ENCODE data around the gene MEF2D. TPM values are rescaled to one million over a fixed set of nuclear protein-coding genes. Genes with fewer than 3 reads are reported as not detected.

MEF2D gene
- total RNA-seq, 1 experiment from 2014 or later: 33.5 TPM

DNA sequence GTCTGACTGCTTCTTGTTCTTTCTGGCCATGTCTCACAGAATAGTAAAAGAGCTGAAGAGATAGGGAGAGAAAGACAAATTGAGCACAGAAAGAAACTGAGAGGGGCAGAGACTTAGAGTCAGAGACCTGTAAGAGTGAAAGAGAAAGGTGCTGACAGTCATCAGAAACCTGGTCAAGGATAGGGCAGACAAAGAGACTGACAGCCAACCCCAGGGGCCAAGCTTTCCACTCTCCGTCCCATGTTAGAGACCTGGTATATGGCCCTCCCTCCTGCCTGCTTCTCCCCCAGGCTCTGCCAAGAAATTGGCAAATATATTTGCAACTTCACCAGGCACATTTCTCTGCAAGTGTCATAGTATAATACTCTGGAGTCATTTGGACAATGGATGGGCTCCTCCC lies 67.0 kb downstream of the MEF2D start:
- no peaks in the 10 kb centered on the region for H3K36me3 ChIP-seq (ENCODE audit: low read depth)
- peaks cover 74% of the 10 kb centered on the region for H3K27me3 ChIP-seq (ENCODE audit: insufficient read depth, low read depth)
- no peaks in the 10 kb centered on the region for H3K9me2 ChIP-seq (ENCODE audit: insufficient read depth)
- no peak for TF ChIP-seq EZH2 (IDR thresholded peaks at IDR 0.05; ENCODE audit: low read depth)
- TF ChIP-seq, protein P1, sequence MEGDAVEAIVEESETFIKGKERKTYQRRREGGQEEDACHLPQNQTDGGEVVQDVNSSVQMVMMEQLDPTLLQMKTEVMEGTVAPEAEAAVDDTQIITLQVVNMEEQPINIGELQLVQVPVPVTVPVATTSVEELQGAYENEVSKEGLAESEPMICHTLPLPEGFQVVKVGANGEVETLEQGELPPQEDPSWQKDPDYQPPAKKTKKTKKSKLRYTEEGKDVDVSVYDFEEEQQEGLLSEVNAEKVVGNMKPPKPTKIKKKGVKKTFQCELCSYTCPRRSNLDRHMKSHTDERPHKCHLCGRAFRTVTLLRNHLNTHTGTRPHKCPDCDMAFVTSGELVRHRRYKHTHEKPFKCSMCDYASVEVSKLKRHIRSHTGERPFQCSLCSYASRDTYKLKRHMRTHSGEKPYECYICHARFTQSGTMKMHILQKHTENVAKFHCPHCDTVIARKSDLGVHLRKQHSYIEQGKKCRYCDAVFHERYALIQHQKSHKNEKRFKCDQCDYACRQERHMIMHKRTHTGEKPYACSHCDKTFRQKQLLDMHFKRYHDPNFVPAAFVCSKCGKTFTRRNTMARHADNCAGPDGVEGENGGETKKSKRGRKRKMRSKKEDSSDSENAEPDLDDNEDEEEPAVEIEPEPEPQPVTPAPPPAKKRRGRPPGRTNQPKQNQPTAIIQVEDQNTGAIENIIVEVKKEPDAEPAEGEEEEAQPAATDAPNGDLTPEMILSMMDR (conservative IDR thresholded peaks at IDR 0.05): no peak
- H3K9me3 ChIP-seq (ENCODE audit: insufficient read depth, low read depth): no peaks in the 10 kb centered on the region
- no peak overlapping the region for H3K4me2 ChIP-seq
- BruUV-seq (replicated peaks): no TSS peak
- H3F3A ChIP-seq (ENCODE audit: insufficient read depth, low read depth): no peaks in the 10 kb centered on the region
- intact Hi-C loops (cut with micrococcal nuclease; ENCODE audit: unreplicated experiment): no loop called here
- POLR2A ChIA-PET (ENCODE audit: unreplicated experiment): interaction anchor here (0.5 kb wide), 1 partner anchor 67 kb away, joined by 11 read pairs; the partner anchor contains the start of gene MEF2D
- no peak overlapping the region for H2AFZ ChIP-seq
- H3K4me3 ChIP-seq: no peak overlapping the region
- no peak for DNase-seq
- H4K20me1 ChIP-seq (ENCODE audit: insufficient read depth): no peaks in the 10 kb centered on the region; the same call in 1 of the 2 replicates
- H3K79me2 ChIP-seq (ENCODE audit: low read depth): no peaks in the 10 kb centered on the region
- H3K4me1 ChIP-seq (replicated peaks; ENCODE audit: insufficient read depth): no peaks in the 10 kb centered on the region
- no peak overlapping the region for H3K27ac ChIP-seq
- CTCF ChIA-PET: no interaction called here

GRCh38 chr1:156433032-156433431 lies 67.5 kb downstream of the MEF2D start:
- no peak overlapping the region for H3K27ac ChIP-seq
- no peak overlapping the region for H3K4me3 ChIP-seq
- DNase-seq: no peak
- no peak overlapping the region for H2AFZ ChIP-seq
- intact Hi-C loops (cut with micrococcal nuclease; ENCODE audit: unreplicated experiment): no loop called here
- H3K4me2 ChIP-seq: no peak overlapping the region
- H3K4me1 ChIP-seq (replicated peaks; ENCODE audit: insufficient read depth): no peaks in the 10 kb centered on the region
- no peaks in the 10 kb centered on the region for H3K79me2 ChIP-seq (ENCODE audit: low read depth)
- no peak for TF ChIP-seq EZH2 (IDR thresholded peaks at IDR 0.05; ENCODE audit: low read depth)
- TF ChIP-seq, protein P1 (conservative IDR thresholded peaks at IDR 0.05): no peak
- H3K9me2 ChIP-seq (ENCODE audit: insufficient read depth): no peaks in the 10 kb centered on the region
- no TSS peak for BruUV-seq (replicated peaks)
- no peaks in the 10 kb centered on the region for H3K36me3 ChIP-seq (ENCODE audit: low read depth)
- ChIA-PET CTCF (no interaction called here), POLR2A (ENCODE audit: unreplicated experiment) (no interaction called here)
- H4K20me1 ChIP-seq (ENCODE audit: insufficient read depth): no peaks in the 10 kb centered on the region; the same call in 1 of the 2 replicates
- no peaks in the 10 kb centered on the region for H3F3A ChIP-seq (ENCODE audit: insufficient read depth, low read depth)
- peaks cover 75% of the 10 kb centered on the region for H3K27me3 ChIP-seq (ENCODE audit: insufficient read depth, low read depth)
- no peaks in the 10 kb centered on the region for H3K9me3 ChIP-seq (ENCODE audit: insufficient read depth, low read depth)

DNA sequence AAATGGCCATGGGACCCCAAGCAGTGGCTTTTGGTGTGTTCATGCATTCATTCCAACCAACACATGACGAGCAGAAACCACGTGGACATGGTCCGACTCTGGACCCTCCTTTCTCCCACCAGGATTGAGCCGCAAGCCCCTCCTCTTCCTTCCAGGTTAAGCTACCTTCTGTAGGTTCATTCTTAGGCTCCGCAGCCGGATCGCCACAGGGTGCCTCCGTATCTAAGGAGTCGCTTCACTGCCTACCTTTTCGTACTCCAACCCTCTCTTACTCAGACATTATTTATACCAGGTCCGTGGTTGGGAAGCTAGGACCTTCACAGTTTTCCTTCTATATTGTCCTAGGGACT lies 67.9 kb downstream of the MEF2D start:
- H3K9me2 ChIP-seq (ENCODE audit: insufficient read depth): no peaks in the 10 kb centered on the region
- no peaks in the 10 kb centered on the region for H3K36me3 ChIP-seq (ENCODE audit: low read depth)
- H4K20me1 ChIP-seq (ENCODE audit: insufficient read depth): no peaks in the 10 kb centered on the region; the same call in 1 of the 2 replicates
- BruUV-seq (replicated peaks): no TSS peak
- no peaks in the 10 kb centered on the region for H3K4me1 ChIP-seq (replicated peaks; ENCODE audit: insufficient read depth)
- no peak overlapping the region for H3K27ac ChIP-seq
- intact Hi-C loops (cut with micrococcal nuclease; ENCODE audit: unreplicated experiment): no loop called here
- H3K27me3 ChIP-seq (ENCODE audit: insufficient read depth, low read depth): peaks cover 79% of the 10 kb centered on the region
- ChIA-PET POLR2A (ENCODE audit: unreplicated experiment) (no interaction called here), CTCF (no interaction called here)
- no peaks in the 10 kb centered on the region for H3K9me3 ChIP-seq (ENCODE audit: insufficient read depth, low read depth)
- DNase-seq: no peak
- no peaks in the 10 kb centered on the region for H3K79me2 ChIP-seq (ENCODE audit: low read depth)
- no peaks in the 10 kb centered on the region for H3F3A ChIP-seq (ENCODE audit: insufficient read depth, low read depth)
- no peak overlapping the region for H2AFZ ChIP-seq
- H3K4me3 ChIP-seq: no peak overlapping the region
- no peak overlapping the region for H3K4me2 ChIP-seq
- no peak for TF ChIP-seq EZH2 (IDR thresholded peaks at IDR 0.05; ENCODE audit: low read depth)
- TF ChIP-seq, protein P1 (conservative IDR thresholded peaks at IDR 0.05): no peak
